ENCODE measurements around the gene DAP3. TPM values are rescaled to one million over a fixed set of nuclear protein-coding genes. Genes with fewer than 3 reads are reported as not detected.

Gene DAP3
- total and polyA plus RNA-seq, 7 donors: 82.3 to 145 (median 108) TPM

- Histone ChIP-seq H3K9me3 (peaks cover 9% of the 10 kb centered on the region), H3K27me3 (ENCODE audit: insufficient read depth in 3 of 3, low read length in 2 of 3) (no peaks in the 10 kb centered on the region), H3K4me1 (no peaks in the 10 kb centered on the region), H3K27ac (no peak overlapping the region), H3K36me3 (ENCODE audit: insufficient read depth in 1 of 2, low read depth in 1 of 2) (no peaks in the 10 kb centered on the region), H3K4me3 (no peak overlapping the region)
- intact Hi-C loops (cut with DNase I): no loop called here
- ATAC-seq (peak in 2 of 4 donors; percentile 39), DNase-seq (peak; percentile 43 to 56)
- no peak for TF ChIP-seq CTCF (IDR thresholded peaks at IDR 0.05)
- WGBS, 3 donors: 53 to 59% (median 56%) methylated on average over 6 of the region's 6 CpGs
These were observed 43.2 kb upstream of the DAP3 start for GRCh38 chr1:155645648-155646047.

GRCh38 chr1:155646307-155646706 lies 42.6 kb upstream of the DAP3 start:
- intact Hi-C loops (cut with DNase I): no loop called here
- H3K27ac ChIP-seq: no peak overlapping the region
- WGBS, 3 donors: 75 to 86% (median 82%) methylated on average over 2 of the region's 2 CpGs
- H3K4me3 ChIP-seq: no peak overlapping the region
- DNase-seq: peak; percentile 73 to 79
- H3K27me3 ChIP-seq (ENCODE audit: insufficient read depth in 3 of 3, low read length in 2 of 3): no peaks in the 10 kb centered on the region
- no peak for TF ChIP-seq CTCF (IDR thresholded peaks at IDR 0.05)
- no peaks in the 10 kb centered on the region for H3K4me1 ChIP-seq
- peaks cover 9% of the 10 kb centered on the region for H3K9me3 ChIP-seq
- no peaks in the 10 kb centered on the region for H3K36me3 ChIP-seq (ENCODE audit: insufficient read depth in 1 of 2, low read depth in 1 of 2)
- ATAC-seq: peak in 3 of 4 donors; percentile 21 to 67 (median 45)

- Histone ChIP-seq H3K9me3 (no peaks in the 10 kb centered on the region), H3K4me3 (no peak overlapping the region), H3K36me3 (ENCODE audit: insufficient read depth in 1 of 2, low read depth in 1 of 2) (no peaks in the 10 kb centered on the region), H3K4me1 (no peaks in the 10 kb centered on the region), H3K27ac (no peak overlapping the region), H3K27me3 (ENCODE audit: insufficient read depth in 3 of 3, low read length in 2 of 3) (no peaks in the 10 kb centered on the region)
- WGBS, 3 donors: 63 to 69% (median 63%) methylated on average over 11 of the region's 11 CpGs
- intact Hi-C loops (cut with DNase I): no loop called here
- peak; percentile 15 for TF ChIP-seq CTCF (IDR thresholded peaks at IDR 0.05)
- DNase-seq (no peak), ATAC-seq (peak; percentile 43 to 71 (median 68))
These were observed 40.4 kb upstream of the DAP3 start for GRCh38 chr1:155648207-155649147.

- no peaks in the 10 kb centered on the region for H3K9me3 ChIP-seq
- no peaks in the 10 kb centered on the region for H3K36me3 ChIP-seq (ENCODE audit: insufficient read depth in 1 of 2, low read depth in 1 of 2)
- no peaks in the 10 kb centered on the region for H3K4me1 ChIP-seq
- intact Hi-C loops (cut with DNase I): no loop called here
- H3K27ac ChIP-seq: no peak overlapping the region
- no peak for DNase-seq
- TF ChIP-seq CTCF (IDR thresholded peaks at IDR 0.05): no peak
- ATAC-seq: no peak
- H3K27me3 ChIP-seq (ENCODE audit: insufficient read depth in 3 of 3, low read length in 2 of 3): no peaks in the 10 kb centered on the region
- H3K4me3 ChIP-seq: no peak overlapping the region
These were observed 39.2 kb upstream of the DAP3 start for GRCh38 chr1:155649676-155650075.
